IgD-negative memory B cell (primary cell): ENCODE results near the gene MB21D2. TPM values are rescaled to one million over a fixed set of nuclear protein-coding genes. Genes with fewer than 3 reads are reported as not detected.

Experiments used
- H3K27ac Mint-ChIP-seq, 3 donors: one replicate each; pipeline ENCODE4 v1.8.0; 2020 to 2022; ENCODE audit warnings: mild to moderate bottlenecking in 3 of 3, mixed read lengths in 3 of 3, moderate library complexity in 1 of 3
- H3K27me3 Mint-ChIP-seq: one replicate; pipeline ENCODE4 v1.8.0; 2021; ENCODE audit warnings: mixed read lengths
- H3K36me3 Mint-ChIP-seq: one replicate; pipeline ENCODE4 v1.8.0; 2020; ENCODE audit warnings: mild to moderate bottlenecking, mixed read lengths
- H3K4me1 Mint-ChIP-seq, 3 donors: one replicate each; pipeline ENCODE4 v1.8.0; 2020 to 2022; ENCODE audit warnings: mixed read lengths in 3 of 3, mild to moderate bottlenecking in 1 of 3
- H3K4me3 Mint-ChIP-seq, 4 donors: one replicate each; pipeline ENCODE4 v1.8.0; 2020 to 2022; ENCODE audit warnings: mild to moderate bottlenecking in 4 of 4, mixed read lengths in 4 of 4, moderate library complexity in 3 of 4
- H3K9me3 Mint-ChIP-seq, 3 donors: one replicate each; pipeline ENCODE4 v1.8.0; 2020 to 2021; ENCODE audit warnings: mixed read lengths in 3 of 3, mild to moderate bottlenecking in 1 of 3
- polyA plus RNA-seq: library from polyadenylated mRNA; unstranded; fragments of 300-500 nt; fragmentation: Illumina TruSeq; gene quantifications from one replicate; pipeline ENCODE4 v1.2.3, GENCODE V29; 2021

Gene MB21D2
- polyA plus RNA-seq, 1 donor from 2014 or later = not detected

- H3K4me3 Mint-ChIP-seq = no peak overlapping the region
- no peak overlapping the region for H3K27ac Mint-ChIP-seq
- H3K27me3 Mint-ChIP-seq = peaks cover 41% of the 10 kb centered on the region
- H3K9me3 Mint-ChIP-seq = no peaks in the 10 kb centered on the region
- peaks cover 6 to 25% (median 11%) of the 10 kb centered on the region in 3 donors for H3K4me1 Mint-ChIP-seq
- H3K36me3 Mint-ChIP-seq = peaks cover 2% of the 10 kb centered on the region
Observed at GRCh38 chr3:192914848-192915247, 2.8 kb downstream of the MB21D2 start.

- Mint-ChIP-seq H3K4me1 (peaks cover 6 to 23% (median 10%) of the 10 kb centered on the region in 3 donors), H3K36me3 (peaks cover 2% of the 10 kb centered on the region), H3K27me3 (peaks cover 29% of the 10 kb centered on the region), H3K27ac (no peak overlapping the region), H3K9me3 (no peaks in the 10 kb centered on the region), H3K4me3 (no peak overlapping the region)
Observed at GRCh38 chr3:192913540-192913939, 4.1 kb downstream of the MB21D2 start.

- H3K4me3 Mint-ChIP-seq = no peak overlapping the region
- H3K4me1 Mint-ChIP-seq = peaks cover 0 to 11% (median 7%) of the 10 kb centered on the region in 3 donors
- no peak overlapping the region for H3K27ac Mint-ChIP-seq
- H3K27me3 Mint-ChIP-seq = peaks cover 9% of the 10 kb centered on the region
- H3K36me3 Mint-ChIP-seq = no peaks in the 10 kb centered on the region
- peaks cover 0 to 3% (median 0%) of the 10 kb centered on the region in 3 donors for H3K9me3 Mint-ChIP-seq
Observed at GRCh38 chr3:192911293-192911692, 6.4 kb downstream of the MB21D2 start.

- peaks cover 0 to 6% (median 3%) of the 10 kb centered on the region in 3 donors for H3K9me3 Mint-ChIP-seq
- H3K4me1 Mint-ChIP-seq = peaks cover 0 to 1% (median 0%) of the 10 kb centered on the region in 3 donors
- H3K27me3 Mint-ChIP-seq = peaks cover 2% of the 10 kb centered on the region
- H3K4me3 Mint-ChIP-seq = no peak overlapping the region
- H3K27ac Mint-ChIP-seq = no peak overlapping the region
- peaks cover 1% of the 10 kb centered on the region for H3K36me3 Mint-ChIP-seq
Observed at GRCh38 chr3:192907784-192908183, 9.9 kb downstream of the MB21D2 start.

- peaks cover 0 to 1% (median 0%) of the 10 kb centered on the region in 3 donors for H3K4me1 Mint-ChIP-seq
- H3K4me3 Mint-ChIP-seq = no peak overlapping the region
- H3K9me3 Mint-ChIP-seq = peaks cover 0 to 6% (median 3%) of the 10 kb centered on the region in 3 donors
- peaks cover 1% of the 10 kb centered on the region for H3K36me3 Mint-ChIP-seq
- H3K27ac Mint-ChIP-seq = no peak overlapping the region
- no peaks in the 10 kb centered on the region for H3K27me3 Mint-ChIP-seq
Observed at GRCh38 chr3:192906940-192907339, 10.7 kb downstream of the MB21D2 start.

- peaks cover 0 to 1% (median 0%) of the 10 kb centered on the region in 3 donors for H3K4me1 Mint-ChIP-seq
- H3K27me3 Mint-ChIP-seq = no peaks in the 10 kb centered on the region
- H3K4me3 Mint-ChIP-seq = no peak overlapping the region
- no peak overlapping the region for H3K27ac Mint-ChIP-seq
- peaks cover 1% of the 10 kb centered on the region for H3K36me3 Mint-ChIP-seq
- peaks cover 0 to 6% (median 3%) of the 10 kb centered on the region in 3 donors for H3K9me3 Mint-ChIP-seq
Observed at GRCh38 chr3:192905980-192906678, 11.5 kb downstream of the MB21D2 start.

DNA sequence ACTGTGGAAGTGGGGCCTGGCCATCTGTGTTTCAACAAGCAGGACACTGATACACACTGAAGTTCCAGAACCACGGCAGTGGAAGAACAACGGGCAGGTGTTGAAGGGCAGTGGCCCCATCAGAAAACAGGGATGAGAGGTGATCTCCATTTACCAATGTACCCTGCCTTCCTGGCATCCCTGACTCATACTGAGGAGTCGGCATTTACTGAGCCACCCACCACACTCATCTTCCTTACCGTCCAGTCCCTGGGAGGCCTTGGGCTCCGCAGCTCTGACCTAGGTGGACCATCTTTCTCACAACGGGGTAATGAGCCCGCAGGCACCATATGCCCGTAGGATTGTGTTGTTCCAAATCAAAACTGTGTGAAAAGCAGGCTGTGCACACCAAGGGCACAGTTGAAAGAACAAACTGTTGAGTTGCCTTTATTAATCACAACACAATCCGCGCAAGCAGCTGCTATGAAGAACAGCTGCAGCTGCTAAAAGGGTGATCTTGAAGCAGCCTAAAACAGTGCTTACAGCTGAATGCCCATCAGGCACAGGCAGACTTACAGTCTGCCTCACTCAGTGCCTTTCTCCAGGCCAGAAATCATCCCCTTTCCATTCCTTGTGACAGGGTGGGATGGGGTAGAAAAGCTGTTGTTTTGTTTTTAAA, 12.9 kb downstream of the MB21D2 start:
- H3K36me3 Mint-ChIP-seq = peaks cover 1% of the 10 kb centered on the region
- no peak overlapping the region for H3K27ac Mint-ChIP-seq

DNA sequence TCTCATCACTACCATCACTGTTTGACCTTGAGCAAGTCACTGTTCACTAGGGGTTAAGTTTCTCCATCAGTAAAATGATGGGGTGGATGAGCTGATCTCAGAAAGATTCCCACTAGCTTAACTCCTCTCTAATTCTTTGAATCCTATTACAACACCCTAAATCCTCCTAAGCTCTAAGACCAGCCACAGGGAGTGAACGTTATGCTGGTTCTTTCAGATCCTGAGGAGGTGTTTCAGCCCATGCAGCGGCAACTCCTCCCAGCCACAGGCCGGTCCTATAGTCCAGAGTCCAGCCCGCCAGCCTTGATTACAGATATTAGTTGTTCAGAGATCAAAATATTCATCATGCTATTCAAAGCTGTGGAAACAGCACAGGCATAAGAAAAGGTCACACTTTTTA, 15.1 kb downstream of the MB21D2 start:
- H3K27ac Mint-ChIP-seq = no peak overlapping the region

More for the DNA sequence above, 12.9 kb downstream of the MB21D2 start:
- peaks cover 0 to 6% (median 3%) of the 10 kb centered on the region in 3 donors for H3K9me3 Mint-ChIP-seq
- H3K4me3 Mint-ChIP-seq = no peak overlapping the region
- H3K27me3 Mint-ChIP-seq = no peaks in the 10 kb centered on the region
- peaks cover 0 to 1% (median under 1%) of the 10 kb centered on the region in 3 donors for H3K4me1 Mint-ChIP-seq

GRCh38 chr3:192901435-192901834, 16.2 kb downstream of the MB21D2 start:
- Mint-ChIP-seq H3K27ac (no peak overlapping the region), H3K27me3 (no peaks in the 10 kb centered on the region), H3K4me1 (peaks cover 0 to 13% (median 10%) of the 10 kb centered on the region in 3 donors), H3K36me3 (peaks cover 4% of the 10 kb centered on the region), H3K4me3 (no peak overlapping the region), H3K9me3 (peaks cover 0 to 6% (median 0%) of the 10 kb centered on the region in 3 donors)

More for the DNA sequence above, 15.1 kb downstream of the MB21D2 start:
- Mint-ChIP-seq H3K27me3 (no peaks in the 10 kb centered on the region), H3K36me3 (peaks cover 4% of the 10 kb centered on the region), H3K9me3 (peaks cover 0 to 6% (median 2%) of the 10 kb centered on the region in 3 donors), H3K4me1 (peaks cover 0 to 10% (median 10%) of the 10 kb centered on the region in 3 donors), H3K4me3 (no peak overlapping the region)

DNA sequence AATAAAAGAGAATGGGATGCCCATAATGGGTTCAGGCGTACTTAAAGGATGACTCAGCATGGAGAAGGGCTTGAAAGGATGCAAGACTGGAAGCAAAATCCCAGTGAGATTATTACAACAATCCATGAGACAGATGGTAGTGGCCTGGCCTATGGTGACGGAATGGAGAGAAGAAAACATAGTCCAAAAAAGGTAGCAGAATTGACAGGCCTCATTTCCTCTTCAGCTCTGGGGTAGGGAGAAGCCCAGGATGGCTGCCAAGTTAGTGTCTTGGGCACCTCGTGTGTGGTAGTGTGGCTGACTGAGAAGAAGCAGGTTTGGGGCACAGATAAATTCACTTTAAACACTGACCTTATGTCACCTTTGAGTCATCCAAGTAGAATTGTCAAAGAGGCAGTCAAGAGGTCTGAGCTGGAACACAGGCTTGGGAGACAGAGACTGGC, 18.1 kb downstream of the MB21D2 start:
- Mint-ChIP-seq H3K27me3 (no peaks in the 10 kb centered on the region), H3K27ac (peak overlapping the region in 1 of 3 donors; percentile 19), H3K9me3 (peaks cover 0 to 6% (median 2%) of the 10 kb centered on the region in 3 donors), H3K4me1 (peaks cover 0 to 17% (median 10%) of the 10 kb centered on the region in 3 donors), H3K36me3 (peaks cover 4% of the 10 kb centered on the region), H3K4me3 (no peak overlapping the region)

DNA sequence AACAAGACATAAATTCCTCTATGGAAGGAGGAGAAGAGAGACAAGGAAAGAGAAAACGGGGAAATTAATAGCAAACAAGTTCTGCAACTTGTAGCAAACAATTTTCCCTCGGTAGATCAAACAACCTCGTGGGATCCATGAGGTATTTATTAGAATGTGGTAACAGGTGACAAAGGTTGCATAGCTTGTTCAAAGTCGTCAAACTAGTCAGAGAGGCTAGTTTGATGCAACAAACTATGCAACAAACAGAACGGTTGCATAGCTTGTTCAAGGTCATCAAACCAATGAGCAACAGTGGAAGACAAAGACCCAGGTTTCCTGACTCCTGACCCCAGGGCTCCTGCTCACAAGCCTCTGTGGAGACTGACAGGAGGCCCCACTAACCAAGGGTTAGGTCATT, 20.7 kb downstream of the MB21D2 start:
- peaks cover 3% of the 10 kb centered on the region for H3K36me3 Mint-ChIP-seq
- H3K4me3 Mint-ChIP-seq = no peak overlapping the region
- H3K27me3 Mint-ChIP-seq = no peaks in the 10 kb centered on the region
- H3K9me3 Mint-ChIP-seq = peaks cover 0 to 2% (median 0%) of the 10 kb centered on the region in 3 donors
- no peak overlapping the region for H3K27ac Mint-ChIP-seq
- H3K4me1 Mint-ChIP-seq = peaks cover 6 to 26% (median 15%) of the 10 kb centered on the region in 3 donors

GRCh38 chr3:192896208-192896607, 21.4 kb downstream of the MB21D2 start:
- H3K27ac Mint-ChIP-seq = no peak overlapping the region
- H3K4me1 Mint-ChIP-seq = peaks cover 6 to 26% (median 15%) of the 10 kb centered on the region in 3 donors

GRCh38 chr3:192894676-192895075, 23.0 kb downstream of the MB21D2 start:
- Mint-ChIP-seq H3K27me3 (no peaks in the 10 kb centered on the region), H3K9me3 (peaks cover 0 to 2% (median 0%) of the 10 kb centered on the region in 3 donors), H3K36me3 (peaks cover 3% of the 10 kb centered on the region), H3K4me1 (peaks cover 6 to 27% (median 15%) of the 10 kb centered on the region in 3 donors), H3K27ac (peak overlapping the region in 1 of 3 donors; percentile 8), H3K4me3 (no peak overlapping the region)

More at GRCh38 chr3:192896208-192896607, 21.4 kb downstream of the MB21D2 start:
- Mint-ChIP-seq H3K27me3 (no peaks in the 10 kb centered on the region), H3K9me3 (peaks cover 0 to 2% (median 0%) of the 10 kb centered on the region in 3 donors), H3K4me3 (no peak overlapping the region), H3K36me3 (peaks cover 3% of the 10 kb centered on the region)

GRCh38 chr3:192892981-192893700, 24.5 kb downstream of the MB21D2 start:
- Mint-ChIP-seq H3K27ac (peak overlapping the region in 2 of 3 donors; percentile 11 to 88), H3K27me3 (peaks cover 4% of the 10 kb centered on the region), H3K9me3 (peaks cover 0 to 2% (median 0%) of the 10 kb centered on the region in 3 donors), H3K4me3 (peak overlapping the region in 3 of 4 donors; percentile 41 to 82 (median 74)), H3K4me1 (peaks cover 5 to 19% (median 6%) of the 10 kb centered on the region in 3 donors), H3K36me3 (no peaks in the 10 kb centered on the region)
